Activated CD8-positive, alpha-beta memory T cell treated with anti-CD3 and anti-CD28 coated beads for 1 hour (primary cell): Measurements from ENCODE around the gene PFAS.

Experiments used
- DNase-seq, 2 donors: peaks; one replicate each; pipeline ENCODE4 v3.0.0-alpha.2; 2020; ENCODE audit warnings: low read depth in 1 of 2; ENCODE audit errors: extremely low read depth in 1 of 2

PFAS gene

DNA sequence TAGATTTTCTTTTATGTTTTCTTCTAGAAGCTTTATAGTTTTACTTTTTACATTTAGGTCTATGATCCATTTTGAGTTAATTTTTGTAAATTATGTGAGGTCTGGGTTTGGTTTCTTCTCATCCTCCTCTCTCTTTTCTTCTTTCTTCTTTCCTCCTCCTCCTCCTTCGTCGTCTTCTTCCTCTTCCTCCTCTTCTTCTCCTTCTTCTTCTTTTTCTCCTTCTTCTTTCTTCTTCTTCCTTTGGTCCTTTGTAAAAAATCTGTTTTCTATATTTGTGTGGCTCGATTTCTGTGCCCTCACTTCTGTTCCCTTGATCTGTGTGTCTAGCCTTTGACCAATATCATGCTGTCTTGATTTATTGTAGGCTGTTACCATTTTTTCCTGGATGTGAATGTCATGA is 51.1 kb downstream of the PFAS start:
- no peak for DNase-seq

GRCh38 chr17:8300627-8301242 is 51.6 kb downstream of the PFAS start:
- DNase-seq: peak; percentile 24 to 27

DNA sequence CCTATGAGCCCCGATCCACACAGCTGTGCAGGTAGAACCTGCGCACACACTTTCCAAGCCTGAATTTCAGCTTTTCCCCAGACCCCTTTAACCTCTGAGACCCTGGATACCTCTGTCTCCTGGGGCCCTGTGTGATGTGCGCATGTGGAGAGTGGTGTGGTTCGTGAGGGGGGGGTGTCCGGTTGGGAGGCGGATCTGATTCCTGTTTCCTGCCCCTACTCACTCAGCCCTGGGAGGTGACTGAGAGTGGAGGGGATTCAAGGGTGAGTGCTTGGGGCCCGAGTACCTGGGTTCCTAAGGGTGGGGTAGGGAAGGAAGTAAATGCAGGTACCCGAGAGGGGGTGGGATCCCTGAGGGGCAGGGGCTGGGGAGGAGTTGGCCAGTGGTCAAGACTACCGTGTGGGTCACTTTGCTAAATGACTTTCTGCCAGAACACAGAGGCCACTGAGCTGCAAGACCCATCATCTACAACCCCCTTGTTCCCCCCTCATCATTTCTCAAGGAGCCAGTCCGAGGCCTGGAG is 61.6 kb downstream of the PFAS start:
- no peak for DNase-seq

GRCh38 chr17:8311131-8311790 is 62.2 kb downstream of the PFAS start:
- no peak for DNase-seq

DNA sequence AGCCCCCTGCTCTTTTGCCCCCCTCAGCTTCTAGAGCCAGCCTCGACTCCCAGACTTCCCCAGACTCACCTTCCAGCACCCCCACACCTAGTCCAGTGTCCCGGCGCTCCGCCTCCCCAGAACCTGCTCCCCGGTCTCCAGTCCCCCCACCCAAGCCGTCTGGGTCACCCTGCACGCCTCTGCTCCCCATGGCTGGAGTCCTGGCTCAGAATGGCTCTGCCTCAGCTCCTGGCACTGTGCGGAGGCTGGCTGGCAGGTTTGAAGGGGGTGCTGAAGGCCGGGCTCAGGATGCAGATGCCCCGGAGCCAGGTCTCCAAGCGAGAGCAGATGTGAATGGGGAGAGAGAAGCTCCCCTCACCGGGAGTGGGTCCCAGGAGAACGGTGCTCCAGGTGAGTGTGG is 63.2 kb downstream of the PFAS start:
- DNase-seq: no peak

DNA sequence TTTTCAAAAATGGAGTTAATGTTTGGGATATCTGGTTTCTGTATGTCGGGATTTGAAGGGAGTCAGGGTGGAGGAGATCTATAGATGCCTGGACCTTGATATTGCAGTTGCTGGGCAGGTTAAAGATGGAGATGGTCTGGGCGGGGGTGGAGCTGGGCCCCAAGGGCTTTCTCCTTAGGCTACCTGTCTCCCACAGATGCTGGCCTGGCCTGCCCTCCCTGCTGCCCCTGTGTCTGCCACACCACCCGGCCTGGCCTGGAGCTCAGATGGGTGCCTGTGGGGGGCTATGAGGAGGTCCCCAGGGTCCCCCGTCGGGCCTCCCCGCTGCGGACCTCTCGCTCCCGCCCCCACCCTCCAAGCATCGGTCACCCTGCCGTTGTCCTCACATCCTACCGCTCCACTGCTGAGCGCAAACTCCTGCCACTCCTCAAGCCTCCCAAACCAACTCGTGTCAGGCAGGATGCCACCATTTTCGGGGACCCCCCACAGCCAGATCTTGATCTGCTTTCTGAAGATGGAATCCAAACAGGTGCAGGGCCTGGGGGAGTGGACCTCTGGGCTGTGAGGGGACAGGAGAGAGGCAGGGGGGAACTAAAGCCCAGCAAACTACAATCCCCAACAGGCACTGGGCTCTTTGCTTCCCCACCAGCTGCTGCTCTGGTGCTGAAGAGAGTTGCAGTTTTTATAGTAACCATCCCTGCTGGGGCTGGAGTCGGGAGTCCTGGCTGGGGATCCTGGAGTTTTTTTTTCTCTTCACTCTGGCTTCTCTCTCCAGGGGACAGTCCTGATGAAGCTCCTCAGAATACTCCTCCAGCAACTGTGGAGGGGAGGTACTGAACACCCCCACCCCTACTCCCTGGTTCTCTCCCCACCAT is 63.9 kb downstream of the PFAS start:
- DNase-seq: no peak

- DNase-seq: no peak
Observed at GRCh38 chr17:8314797-8315763, 66.0 kb downstream of the PFAS start.

- DNase-seq: no peak
Observed at GRCh38 chr17:8315764-8316217, 66.7 kb downstream of the PFAS start.

DNA sequence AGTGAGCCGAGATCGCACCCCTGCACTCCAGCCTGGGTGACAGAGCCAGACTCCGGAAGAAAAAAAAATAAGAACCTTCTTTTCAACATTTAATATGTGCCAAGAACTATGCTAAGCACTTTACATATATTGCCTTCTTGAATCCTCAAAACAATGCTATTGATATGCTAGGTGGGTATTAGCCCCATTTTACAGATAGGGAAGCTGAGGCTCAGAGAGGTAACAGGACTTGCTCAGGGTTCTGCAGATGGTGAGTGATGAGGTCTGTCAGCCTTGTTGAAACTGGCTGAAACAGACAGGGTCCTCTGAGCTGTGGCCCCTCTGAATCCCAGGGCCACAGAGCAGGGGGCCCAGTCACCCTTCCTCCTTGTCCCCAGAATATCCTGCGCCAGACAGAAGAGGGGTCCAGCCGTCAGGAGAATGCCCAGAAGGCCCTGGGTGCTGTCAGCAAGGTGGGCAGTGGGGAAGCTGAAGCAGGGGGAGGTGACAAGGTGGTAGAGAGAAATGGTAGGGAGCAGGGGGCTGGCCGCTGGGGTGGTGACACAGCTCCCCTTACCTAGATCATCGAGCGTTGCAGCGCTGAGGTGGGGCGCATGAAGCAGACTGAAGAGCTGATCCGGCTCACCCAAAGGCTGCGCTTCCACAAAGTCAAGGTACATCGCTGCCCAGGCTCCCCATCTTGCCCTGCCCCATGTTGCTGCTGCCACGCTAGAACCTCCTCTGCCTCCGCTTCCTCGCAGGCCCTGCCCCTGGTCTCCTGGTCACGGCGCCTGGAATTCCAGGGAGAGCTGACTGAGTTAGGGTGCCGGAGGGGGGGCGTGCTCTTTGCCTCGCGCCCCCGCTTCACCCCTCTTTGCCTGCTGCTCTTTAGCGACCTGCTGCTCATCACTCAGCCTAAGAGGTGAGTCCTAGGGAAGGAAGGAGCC is 69.2 kb downstream of the PFAS start:
- no peak for DNase-seq
